HG03159 (cell line): ENCODE data around the gene SASH1.
A peak's percentile ranks its signal among the peaks of the same experiment; 100 is the strongest.

ENCODE experiments used
- ATAC-seq: cut with Tn5 transposase; IDR thresholded peaks from one replicate; pipeline ENCODE4 v1.9.1; 2021; ENCODE audit warnings: mild to moderate bottlenecking, moderate library complexity; ENCODE audit not compliant: unreplicated experiment

Gene SASH1

DNA sequence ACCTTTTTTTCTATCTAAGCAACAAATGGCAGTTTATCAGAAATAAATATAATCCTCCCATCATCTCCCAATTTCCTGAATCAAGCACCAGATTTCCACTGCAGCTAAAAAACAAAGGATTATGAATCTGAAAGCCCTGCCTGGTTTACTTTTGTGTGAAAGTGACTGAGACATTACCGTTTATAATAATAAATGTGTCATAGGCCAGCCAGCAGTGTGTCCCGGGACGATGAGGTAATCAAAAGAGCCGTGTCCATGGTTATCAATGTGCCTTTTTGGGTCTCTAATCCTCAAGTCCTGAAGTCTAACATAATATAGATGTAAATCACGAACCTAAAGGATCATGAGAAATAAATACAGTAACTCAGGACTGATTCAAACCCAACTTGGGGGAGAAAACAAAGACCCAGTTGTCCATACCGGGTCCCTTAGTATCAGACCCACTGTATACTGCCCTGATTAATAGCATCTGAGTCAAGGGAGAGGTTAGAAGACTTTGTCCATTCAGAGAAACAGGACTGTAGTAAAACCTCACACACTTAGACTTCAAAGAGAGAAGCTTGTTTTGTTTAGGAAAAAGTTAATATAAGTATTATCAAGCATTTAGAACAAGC is 149.1 kb downstream of the SASH1 start:
- ATAC-seq = no peak

DNA sequence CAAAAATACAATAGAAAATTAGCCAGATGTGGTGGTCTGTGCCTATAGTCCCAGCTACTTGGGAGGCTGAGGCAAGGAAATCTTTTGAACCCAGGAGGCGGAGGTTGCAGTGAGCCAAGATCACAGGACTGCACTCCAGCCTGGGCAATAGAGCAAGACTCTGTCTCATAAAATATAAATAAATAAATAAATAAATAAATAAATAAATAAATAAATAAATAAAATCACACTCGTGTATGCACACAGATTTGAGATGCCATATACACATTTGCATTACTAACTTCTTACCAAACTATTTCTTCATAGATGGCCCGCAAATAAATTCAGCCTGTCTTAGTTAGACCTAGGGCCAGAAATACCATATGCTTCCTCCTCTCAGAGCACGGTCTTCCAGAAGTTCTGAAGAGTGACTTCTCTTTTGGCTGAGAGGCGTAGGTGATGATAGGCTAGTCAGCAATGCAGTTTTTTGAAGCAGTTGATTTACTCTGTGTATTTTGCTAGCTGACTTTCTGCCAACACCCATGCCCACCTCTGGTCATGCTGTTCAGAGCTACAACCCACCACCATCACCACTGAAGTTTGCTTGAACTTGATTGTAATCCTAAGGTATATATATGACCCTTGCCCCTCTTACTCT is 150.1 kb downstream of the SASH1 start:
- ATAC-seq = no peak

DNA sequence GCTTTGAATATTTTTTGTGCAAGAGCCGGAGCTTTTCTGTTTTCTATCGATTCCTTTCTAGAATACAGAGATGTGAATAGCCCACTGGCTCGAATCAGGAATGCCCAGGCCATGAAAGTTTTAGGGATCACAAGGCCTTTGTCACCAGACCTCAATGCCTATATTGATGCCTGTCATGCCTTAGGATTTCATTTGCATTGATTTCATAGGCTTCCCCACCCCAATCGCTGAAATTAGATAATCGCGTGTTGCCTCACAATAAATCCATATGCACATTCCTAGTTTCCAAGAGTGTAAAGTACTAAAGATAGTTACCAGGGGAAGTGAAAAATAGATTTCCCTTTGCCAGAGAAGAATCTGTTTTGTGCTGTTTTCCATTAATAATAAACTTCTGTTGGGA is 150.8 kb downstream of the SASH1 start:
- no peak for ATAC-seq

DNA sequence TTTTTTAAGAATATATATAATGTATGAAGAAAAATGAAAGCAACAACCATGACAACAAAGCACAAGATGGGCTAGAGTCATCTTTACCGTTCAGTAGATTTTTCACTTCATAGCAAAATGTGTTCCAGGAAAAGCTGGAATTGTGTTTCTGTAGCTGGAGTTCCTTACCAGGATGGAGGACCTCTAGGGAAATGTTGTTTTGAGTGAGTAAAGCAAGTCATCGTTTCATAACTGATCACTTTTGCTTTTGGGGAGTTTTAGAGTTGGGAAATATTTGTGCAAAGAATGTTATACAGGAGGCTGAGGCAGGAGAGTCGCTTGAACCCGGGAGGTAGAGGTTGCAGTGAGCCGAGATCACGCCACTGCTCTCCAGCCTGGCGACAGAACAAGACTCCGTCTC is 151.6 kb downstream of the SASH1 start:
- no peak for ATAC-seq

DNA sequence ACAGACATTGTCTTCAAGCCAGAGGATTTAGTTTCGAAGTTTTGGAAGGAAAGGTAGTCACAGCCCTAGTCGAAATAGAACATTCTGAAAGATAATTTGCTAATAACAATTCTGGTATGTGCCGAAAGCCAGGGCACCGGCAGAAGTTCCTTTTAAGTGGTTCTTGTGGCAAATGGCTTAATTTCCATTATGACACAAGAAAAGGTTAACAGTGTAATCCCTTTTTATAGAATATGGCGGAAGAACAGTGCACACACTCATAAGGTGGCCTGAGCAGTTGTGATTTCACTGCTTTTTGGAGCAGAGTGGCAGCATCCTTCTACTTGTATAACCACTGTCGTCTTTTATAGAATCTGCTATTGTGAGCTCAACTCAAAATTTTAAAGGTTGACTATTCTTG is 152.4 kb downstream of the SASH1 start:
- ATAC-seq = no peak

DNA sequence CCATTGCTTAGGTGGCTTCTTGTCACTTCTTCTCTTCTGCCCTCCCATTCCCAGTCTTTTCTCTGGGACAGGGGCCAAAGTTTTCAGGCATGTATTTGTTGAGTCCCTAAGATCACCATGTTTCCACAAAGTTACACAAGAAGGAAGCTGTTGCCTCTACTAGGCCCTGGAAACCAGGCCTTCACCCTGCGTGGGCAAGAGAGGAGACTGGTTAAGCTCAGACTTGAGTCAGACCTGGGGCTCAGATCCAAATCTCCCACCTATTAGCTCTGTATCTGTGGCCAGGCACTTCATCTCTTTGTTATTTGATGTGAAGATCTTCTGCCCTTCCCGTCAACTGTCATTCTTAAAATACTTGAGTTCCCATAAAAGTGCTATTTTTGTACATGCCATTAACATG is 154.6 kb downstream of the SASH1 start:
- ATAC-seq = no peak

DNA sequence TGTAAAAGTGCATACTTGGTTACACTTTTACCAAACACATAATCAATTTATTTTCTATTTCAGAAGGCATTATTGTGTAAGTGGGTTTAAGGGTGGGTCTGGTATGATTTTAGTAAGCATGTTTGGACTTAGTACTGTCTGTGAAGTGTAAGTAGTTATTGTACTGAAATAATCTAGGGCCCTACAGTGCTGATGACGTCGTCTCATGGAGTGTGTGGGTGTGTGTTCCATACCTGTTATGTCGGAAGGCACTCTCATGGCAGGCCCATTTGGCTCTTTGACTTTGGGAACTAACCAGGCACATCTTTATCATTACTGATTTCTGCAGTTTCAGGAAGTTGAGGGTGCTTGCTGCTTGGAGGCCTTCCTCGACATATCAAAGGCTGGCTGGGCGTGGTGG is 155.1 kb downstream of the SASH1 start:
- ATAC-seq = no peak

DNA sequence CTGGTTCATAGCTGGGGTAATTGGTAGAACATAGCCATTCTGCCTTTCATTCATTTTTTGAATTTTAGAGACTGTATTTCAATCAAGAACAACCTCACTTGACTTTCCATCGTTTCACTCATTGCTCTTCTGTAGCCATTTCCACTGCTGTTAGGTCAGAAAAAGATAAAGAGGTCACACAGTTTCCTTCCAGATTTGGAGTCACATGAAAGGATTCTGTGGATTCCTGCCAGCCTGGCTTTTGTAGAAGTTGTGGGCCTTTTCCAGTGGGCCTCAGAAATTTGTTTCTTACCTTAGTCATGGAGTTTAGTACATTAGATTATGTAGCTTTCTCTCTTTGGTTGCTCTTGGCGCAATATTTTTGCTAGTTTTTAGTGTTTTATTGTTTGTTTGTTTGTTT is 157.8 kb downstream of the SASH1 start:
- no peak for ATAC-seq

DNA sequence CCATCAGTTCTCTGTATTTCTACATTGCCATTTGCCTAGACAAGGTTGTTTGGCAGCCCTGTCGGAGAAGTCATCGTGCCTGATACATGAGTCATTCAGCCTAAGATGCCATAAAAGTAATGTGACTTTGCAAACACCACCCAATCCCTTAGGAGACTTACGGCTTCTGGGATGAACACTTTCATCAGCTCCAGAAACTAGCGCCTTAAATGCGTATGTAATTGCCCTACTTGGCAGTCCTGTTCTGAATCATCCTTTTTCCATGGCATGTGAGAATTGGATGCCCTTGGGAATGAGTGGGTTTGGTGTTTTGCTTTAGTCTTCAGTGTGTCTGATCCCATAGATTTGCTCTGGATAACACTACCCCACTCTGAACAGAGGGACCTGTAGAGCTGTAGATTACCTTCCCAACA is 158.5 kb downstream of the SASH1 start:
- no peak for ATAC-seq

DNA sequence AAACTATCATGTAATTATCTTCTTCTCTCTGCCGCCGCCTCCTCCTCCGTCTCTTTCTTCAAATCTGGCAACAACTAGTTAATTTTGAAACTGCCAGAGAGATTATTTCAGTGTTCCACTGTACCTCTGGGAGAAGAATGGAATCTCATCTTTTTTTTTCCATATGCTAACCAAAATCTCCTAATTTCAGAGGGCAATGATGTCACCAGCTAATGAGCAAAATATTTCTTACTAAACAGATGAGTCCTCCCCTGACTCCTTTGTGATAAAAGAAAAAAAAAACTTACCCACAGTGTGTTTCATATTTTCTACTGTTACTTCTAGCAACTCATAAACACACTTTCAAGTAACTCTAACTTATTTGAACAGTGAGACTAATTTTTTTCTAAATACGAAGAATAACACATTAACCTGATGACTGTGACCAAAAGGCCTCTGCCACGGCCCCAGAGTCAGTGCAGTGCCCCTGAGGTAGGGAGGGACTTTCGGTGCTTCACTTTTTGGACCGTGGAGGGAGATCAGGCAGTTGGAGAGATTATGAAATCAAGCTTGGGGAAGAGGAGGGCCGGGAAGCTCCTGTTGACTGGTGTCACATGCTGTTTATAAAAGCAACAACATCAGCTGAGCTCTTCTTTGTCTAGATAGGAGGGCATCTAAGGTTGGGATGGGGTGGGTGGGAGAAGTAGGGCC is 159.6 kb downstream of the SASH1 start:
- ATAC-seq = no peak

DNA sequence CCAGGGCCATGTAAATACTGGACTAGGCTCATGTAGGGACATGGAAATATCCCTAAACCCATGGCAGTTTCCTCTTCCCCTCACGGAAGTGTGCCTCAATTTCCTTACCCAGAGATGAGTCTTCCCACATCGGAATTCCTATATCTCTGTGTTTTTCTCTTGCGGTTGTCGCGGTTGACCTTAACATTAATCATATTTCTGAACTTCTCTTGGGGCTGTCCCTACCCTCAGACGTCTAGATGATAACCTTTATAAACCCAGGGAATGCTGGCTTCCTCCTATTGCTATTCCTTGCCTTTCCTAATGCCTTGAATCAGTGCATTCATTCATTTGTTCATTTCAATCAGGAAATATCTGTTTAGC is 160.1 kb downstream of the SASH1 start:
- no peak for ATAC-seq

DNA sequence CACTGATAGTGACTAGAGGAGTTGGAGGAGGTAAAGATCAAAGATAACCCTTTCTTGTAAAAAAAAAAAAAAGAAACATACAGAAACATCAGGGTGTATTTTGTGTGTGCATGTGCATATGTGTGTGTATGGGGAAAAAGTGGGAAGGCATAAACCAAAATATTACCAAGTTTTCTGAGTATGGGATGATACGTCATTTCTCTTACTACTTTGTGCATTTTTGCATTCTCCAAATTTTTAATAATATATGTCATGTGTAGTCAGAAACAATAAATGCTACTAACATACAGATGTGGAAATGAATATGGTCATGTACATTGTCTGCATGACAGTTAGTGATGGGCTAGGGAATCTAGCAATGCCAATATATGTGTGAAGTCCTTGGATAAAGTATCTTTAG is 161.1 kb downstream of the SASH1 start:
- no peak for ATAC-seq

DNA sequence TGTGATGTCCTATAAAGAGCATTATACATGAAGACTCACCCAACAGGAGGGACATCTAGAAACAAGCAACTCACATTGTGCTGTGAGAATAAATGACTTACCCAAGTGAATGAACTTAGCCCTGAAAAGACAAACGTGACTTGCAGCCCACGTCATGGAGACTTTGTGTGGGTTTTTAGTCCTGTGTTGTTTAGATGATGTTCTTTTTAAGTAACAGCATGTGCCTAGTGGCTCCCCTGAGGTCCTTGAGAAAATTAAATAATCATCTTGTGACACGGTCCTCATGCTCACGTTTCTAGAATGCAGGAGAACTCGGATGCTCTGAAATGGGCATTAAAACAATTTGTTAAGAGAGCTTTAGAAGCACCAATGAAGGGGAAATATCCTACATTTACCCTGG is 165.1 kb downstream of the SASH1 start:
- no peak for ATAC-seq

DNA sequence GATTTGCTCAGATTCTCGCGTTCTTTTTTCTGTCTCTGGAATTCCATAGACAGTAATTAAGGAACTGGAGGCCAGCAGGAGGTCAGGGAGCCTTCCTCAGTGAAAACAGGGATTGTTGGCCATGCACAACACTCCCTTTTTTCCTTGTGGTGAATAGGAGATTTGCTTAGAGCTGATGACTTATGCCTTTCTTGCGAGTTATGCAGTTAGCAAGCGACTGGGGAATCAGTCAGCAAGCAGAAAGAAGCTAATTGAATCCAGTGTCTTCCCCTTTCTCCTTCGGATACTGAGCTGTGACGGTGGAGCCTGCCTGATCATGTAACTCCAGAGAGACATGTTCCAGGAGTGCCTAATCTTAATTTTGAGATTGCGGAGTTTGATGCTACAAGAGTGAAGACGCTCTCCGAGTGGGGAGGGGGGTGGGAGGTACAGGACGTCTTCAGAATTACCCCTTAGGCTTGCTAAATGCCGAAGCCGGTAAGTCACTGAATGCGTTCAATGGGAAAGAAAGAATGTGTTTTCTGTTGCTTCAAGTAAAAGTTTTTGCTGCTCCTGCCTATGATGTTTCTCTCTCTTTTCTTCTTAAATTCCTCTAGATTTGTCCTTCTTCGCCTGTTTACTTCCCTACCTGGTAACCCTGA is 165.9 kb downstream of the SASH1 start:
- ATAC-seq = no peak

DNA sequence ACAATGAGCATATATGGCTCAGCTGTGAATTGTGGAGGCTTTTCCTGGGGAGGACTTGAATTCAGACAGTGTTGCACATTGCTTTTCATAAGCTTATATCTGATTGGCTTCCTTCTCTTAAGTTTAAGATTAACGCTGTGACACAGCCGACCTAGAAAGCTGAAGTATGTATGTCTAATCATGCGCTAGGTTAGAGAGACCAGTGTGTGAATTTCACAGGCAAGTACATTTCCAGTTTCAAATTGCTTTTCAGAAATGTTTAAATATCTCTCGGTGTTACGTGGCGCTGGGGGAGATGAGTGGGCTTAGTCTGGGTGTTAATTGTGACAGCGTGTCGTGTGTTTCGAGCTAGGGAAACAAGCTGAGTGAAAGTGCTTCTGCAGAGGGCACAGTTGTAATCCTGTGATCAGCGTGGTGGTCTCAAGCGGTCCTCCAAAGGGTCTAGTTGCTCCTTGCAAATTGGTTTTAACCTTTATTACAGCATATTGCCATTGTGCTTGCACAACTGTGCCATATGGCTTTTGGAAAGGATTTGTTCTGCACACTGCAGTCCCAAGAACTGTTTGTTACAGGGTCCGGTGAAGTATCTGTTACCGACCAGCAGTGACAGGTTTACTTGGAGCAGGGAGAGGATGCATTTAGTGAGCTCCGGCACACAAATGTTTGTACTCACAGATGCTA is 166.6 kb downstream of the SASH1 start:
- no peak for ATAC-seq

DNA sequence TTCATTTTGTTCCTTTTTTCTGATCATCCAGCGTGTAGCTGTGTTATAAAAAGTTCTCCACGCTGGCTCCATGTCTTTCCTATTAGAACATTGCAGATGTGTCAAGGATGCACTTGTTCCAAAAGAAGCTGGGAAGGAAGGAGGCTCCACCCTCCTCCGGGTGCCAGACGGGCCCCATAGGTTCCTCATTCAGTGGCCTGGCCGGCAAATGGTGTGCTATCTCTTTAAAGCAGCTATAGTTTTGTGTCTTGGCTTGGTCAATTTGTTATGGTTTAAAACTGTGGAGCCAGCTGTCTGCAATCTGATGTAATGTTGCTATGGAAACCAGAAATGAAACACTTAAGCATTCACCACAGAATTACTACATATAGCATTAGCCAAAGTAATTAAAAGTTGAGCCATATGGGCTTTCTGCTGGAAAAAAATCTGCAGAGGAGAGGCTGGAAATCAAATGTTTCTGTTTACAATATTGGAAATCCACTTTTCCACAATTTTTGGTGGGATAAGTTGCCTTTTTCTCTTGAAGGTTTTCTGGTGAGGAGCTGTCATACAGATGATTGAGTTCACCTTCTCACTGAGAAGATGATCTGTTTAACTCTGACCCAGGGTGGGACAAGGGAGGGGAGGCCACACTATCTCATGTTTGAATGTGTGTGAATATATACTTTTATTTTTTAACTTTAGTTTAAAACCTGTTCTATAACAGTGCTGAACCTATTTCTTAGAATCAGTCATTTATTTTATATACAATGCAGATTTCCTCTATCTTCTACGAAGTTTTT is 167.4 kb downstream of the SASH1 start:
- peak; percentile 84 for ATAC-seq

DNA sequence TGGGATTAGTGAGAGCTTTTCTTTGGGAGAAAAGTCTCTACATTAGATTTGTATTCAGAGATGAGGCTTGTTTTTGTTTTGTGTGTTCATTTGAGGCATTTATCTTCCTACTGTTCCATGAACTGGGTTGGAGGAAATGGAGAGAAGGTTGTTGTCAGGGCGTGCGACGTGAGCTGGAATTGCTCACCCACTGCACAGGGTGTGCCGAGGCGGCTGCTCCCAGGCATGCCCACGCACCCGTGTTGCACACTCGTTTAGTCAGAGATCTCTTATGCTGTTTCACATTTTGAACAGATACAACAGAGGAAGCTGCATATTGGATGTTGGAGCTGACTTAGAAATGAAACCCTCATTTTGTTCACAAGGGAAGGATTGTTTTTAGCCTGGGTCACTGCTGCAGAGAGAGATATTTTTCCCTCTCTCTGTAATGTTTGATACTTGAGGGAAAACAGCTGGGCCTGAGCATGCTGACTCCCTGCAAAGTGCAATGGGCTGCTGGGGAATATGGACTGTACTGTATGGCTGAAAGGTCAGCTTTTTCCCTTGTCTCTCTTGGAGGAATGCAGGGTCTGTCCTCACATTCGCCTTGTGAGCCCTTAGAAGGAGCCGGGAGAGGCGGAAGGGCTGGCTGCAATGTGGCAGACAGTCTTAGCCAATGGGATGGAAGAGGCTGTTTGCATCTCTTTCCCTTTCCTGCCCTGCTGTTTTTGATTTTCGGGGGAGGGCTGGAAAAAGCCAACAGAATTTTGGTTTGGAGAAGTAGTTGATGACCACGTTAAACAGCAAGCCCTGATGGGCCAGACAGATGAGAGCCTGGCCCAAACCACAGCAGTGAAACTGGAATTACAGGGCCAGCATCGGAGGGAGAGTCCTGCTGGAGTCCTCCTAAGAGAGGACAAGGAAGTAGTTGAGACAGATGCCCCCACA is 170.8 kb downstream of the SASH1 start:
- no peak for ATAC-seq

DNA sequence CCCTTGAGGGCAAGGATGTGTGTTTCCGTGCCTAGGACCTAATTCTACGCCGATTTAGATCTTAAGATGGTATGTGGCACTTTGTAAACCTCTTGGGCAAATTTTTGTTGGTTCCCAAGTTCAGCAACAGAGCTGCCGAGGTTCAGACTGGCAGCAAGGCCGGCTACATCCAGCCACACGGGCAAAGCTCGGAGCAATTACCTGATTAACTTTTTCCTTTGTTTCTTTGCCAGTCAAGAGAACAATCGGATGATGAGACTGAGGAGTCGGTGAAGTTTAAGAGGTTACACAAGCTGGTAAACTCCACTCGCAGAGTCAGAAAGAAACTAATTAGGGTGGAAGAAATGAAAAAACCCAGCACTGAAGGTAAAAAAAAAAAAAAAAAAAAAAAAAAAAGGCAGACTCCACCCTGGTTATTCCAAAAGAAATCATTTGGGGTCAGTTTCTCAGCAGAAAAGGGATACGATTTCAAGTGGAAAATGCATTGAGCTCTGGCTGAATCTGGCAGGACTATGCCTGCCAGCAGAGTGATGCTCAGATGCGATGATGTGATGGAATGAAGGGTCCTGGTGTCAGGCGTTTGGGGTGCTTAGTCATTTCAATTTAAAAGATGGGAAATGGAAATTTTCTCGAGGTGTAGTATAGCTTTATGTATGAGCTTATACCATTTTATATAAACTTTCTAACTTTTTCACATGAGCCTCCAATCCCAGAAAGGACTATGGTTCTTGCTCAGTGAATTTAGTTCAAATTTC is 171.6 kb downstream of the SASH1 start:
- no peak for ATAC-seq

DNA sequence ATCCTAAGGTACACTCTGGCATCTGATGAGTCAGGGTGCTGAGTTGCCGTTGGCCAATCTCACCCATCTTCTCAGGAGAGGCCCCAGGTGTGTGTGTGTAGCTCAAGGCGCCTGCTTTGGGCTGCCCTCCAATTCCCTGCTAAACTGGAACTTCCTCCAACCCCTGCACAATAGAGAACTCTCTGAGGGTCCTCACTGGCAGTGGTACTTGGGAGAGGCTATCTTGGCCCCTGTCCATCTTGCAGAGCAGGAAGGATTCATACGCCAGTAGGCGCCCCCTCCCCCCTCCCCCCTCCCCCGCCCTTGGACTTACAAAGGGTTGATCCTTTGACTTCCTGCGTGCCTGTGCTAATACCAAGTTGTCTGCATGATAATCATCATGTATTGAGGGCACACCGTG is 173.6 kb downstream of the SASH1 start:
- no peak for ATAC-seq
